Measurements from ENCODE around the gene WNT10A.

WNT10A gene

GRCh38 chr2:218910741-218911140 lies 30.1 kb downstream of the WNT10A start:
- TF ChIP-seq CTCF (conservative IDR thresholded peaks at IDR 0.05; ENCODE audit: low read length) (no peak), EZH2phosphoT487 (IDR thresholded peaks at IDR 0.05; ENCODE audit: borderline replicate concordance) (no peak)
- no peak overlapping the region for H2AFZ ChIP-seq (ENCODE audit: low read length)

GRCh38 chr2:218920504-218920903 lies 39.9 kb downstream of the WNT10A start:
- Histone ChIP-seq H3F3A (ENCODE audit: low read depth) (no peaks in the 10 kb centered on the region), H3K4me1 (ENCODE audit: insufficient read depth, low read length, poor library complexity, severe bottlenecking) (no peaks in the 10 kb centered on the region)
- no peak for TF ChIP-seq EZH2phosphoT487 (IDR thresholded peaks at IDR 0.05; ENCODE audit: borderline replicate concordance)

More at GRCh38 chr2:218910741-218911140, 30.1 kb downstream of the WNT10A start:
- H3K9me3 ChIP-seq (ENCODE audit: insufficient read depth, low read depth, low read length) = no peaks in the 10 kb centered on the region
- no peaks in the 10 kb centered on the region for H3K79me2 ChIP-seq (ENCODE audit: insufficient read depth, low read length)
- H3K4me2 ChIP-seq (ENCODE audit: low read depth, low read length, poor library complexity, severe bottlenecking) = no peak overlapping the region
- H3K27me3 ChIP-seq (ENCODE audit: insufficient read depth, low read length, poor library complexity, severe bottlenecking) = no peaks in the 10 kb centered on the region
- H3K4me3 ChIP-seq (ENCODE audit: low read length, poor library complexity, severe bottlenecking) = no peak overlapping the region
- no peaks in the 10 kb centered on the region for H3K4me1 ChIP-seq (ENCODE audit: insufficient read depth, low read length, poor library complexity, severe bottlenecking)
- H4K20me1 ChIP-seq (ENCODE audit: insufficient read depth, low read length, poor library complexity, severe bottlenecking) = no peaks in the 10 kb centered on the region
- no peaks in the 10 kb centered on the region for H3K36me3 ChIP-seq (ENCODE audit: insufficient read depth, low read length)
- no peak overlapping the region for H3K9ac ChIP-seq (ENCODE audit: low read depth, low read length, poor library complexity, severe bottlenecking)
- H3F3A ChIP-seq (ENCODE audit: low read depth) = no peaks in the 10 kb centered on the region
- H3K9me2 ChIP-seq (replicated peaks; ENCODE audit: low read depth, low read length) = no peaks in the 10 kb centered on the region

GRCh38 chr2:218924757-218925156 lies 44.1 kb downstream of the WNT10A start:
- H3K4me2 ChIP-seq (ENCODE audit: low read depth, low read length, poor library complexity, severe bottlenecking) = no peak overlapping the region
- no peaks in the 10 kb centered on the region for H3K27me3 ChIP-seq (ENCODE audit: insufficient read depth, low read length, poor library complexity, severe bottlenecking)
- no peaks in the 10 kb centered on the region for H3K79me2 ChIP-seq (ENCODE audit: insufficient read depth, low read length)
- H3K9ac ChIP-seq (ENCODE audit: low read depth, low read length, poor library complexity, severe bottlenecking) = no peak overlapping the region
- no peaks in the 10 kb centered on the region for H3K36me3 ChIP-seq (ENCODE audit: insufficient read depth, low read length)
- no peaks in the 10 kb centered on the region for H3K9me2 ChIP-seq (replicated peaks; ENCODE audit: low read depth, low read length)
- no peak for TF ChIP-seq EZH2phosphoT487 (IDR thresholded peaks at IDR 0.05; ENCODE audit: borderline replicate concordance)
- TF ChIP-seq CTCF (conservative IDR thresholded peaks at IDR 0.05; ENCODE audit: low read length) = no peak
- H3F3A ChIP-seq (ENCODE audit: low read depth) = no peaks in the 10 kb centered on the region
- H2AFZ ChIP-seq (ENCODE audit: low read length) = no peak overlapping the region
- H3K4me3 ChIP-seq (ENCODE audit: low read length, poor library complexity, severe bottlenecking) = no peak overlapping the region
- no peaks in the 10 kb centered on the region for H4K20me1 ChIP-seq (ENCODE audit: insufficient read depth, low read length, poor library complexity, severe bottlenecking)
- no peaks in the 10 kb centered on the region for H3K4me1 ChIP-seq (ENCODE audit: insufficient read depth, low read length, poor library complexity, severe bottlenecking)
- H3K9me3 ChIP-seq (ENCODE audit: insufficient read depth, low read depth, low read length) = no peaks in the 10 kb centered on the region

More at GRCh38 chr2:218920504-218920903, 39.9 kb downstream of the WNT10A start:
- Histone ChIP-seq H3K79me2 (ENCODE audit: insufficient read depth, low read length) (no peaks in the 10 kb centered on the region), H3K9me2 (replicated peaks; ENCODE audit: low read depth, low read length) (no peaks in the 10 kb centered on the region), H2AFZ (ENCODE audit: low read length) (no peak overlapping the region), H3K27me3 (ENCODE audit: insufficient read depth, low read length, poor library complexity, severe bottlenecking) (no peaks in the 10 kb centered on the region), H3K9me3 (ENCODE audit: insufficient read depth, low read depth, low read length) (no peaks in the 10 kb centered on the region), H3K36me3 (ENCODE audit: insufficient read depth, low read length) (no peaks in the 10 kb centered on the region), H4K20me1 (ENCODE audit: insufficient read depth, low read length, poor library complexity, severe bottlenecking) (no peaks in the 10 kb centered on the region), H3K9ac (ENCODE audit: low read depth, low read length, poor library complexity, severe bottlenecking) (no peak overlapping the region), H3K4me3 (ENCODE audit: low read length, poor library complexity, severe bottlenecking) (no peak overlapping the region), H3K4me2 (ENCODE audit: low read depth, low read length, poor library complexity, severe bottlenecking) (no peak overlapping the region)

- Histone ChIP-seq H2AFZ (ENCODE audit: low read length) (no peak overlapping the region), H3K4me1 (ENCODE audit: insufficient read depth, low read length, poor library complexity, severe bottlenecking) (no peaks in the 10 kb centered on the region), H3K4me2 (ENCODE audit: low read depth, low read length, poor library complexity, severe bottlenecking) (no peak overlapping the region), H3K27me3 (ENCODE audit: insufficient read depth, low read length, poor library complexity, severe bottlenecking) (no peaks in the 10 kb centered on the region), H3K9ac (ENCODE audit: low read depth, low read length, poor library complexity, severe bottlenecking) (no peak overlapping the region), H3K4me3 (ENCODE audit: low read length, poor library complexity, severe bottlenecking) (no peak overlapping the region), H3K79me2 (ENCODE audit: insufficient read depth, low read length) (no peaks in the 10 kb centered on the region), H3F3A (ENCODE audit: low read depth) (no peaks in the 10 kb centered on the region), H3K9me2 (replicated peaks; ENCODE audit: low read depth, low read length) (no peaks in the 10 kb centered on the region), H4K20me1 (ENCODE audit: insufficient read depth, low read length, poor library complexity, severe bottlenecking) (no peaks in the 10 kb centered on the region), H3K36me3 (ENCODE audit: insufficient read depth, low read length) (no peaks in the 10 kb centered on the region), H3K9me3 (ENCODE audit: insufficient read depth, low read depth, low read length) (no peaks in the 10 kb centered on the region)
- TF ChIP-seq EZH2phosphoT487 (IDR thresholded peaks at IDR 0.05; ENCODE audit: borderline replicate concordance) = no peak
- TF ChIP-seq CTCF (conservative IDR thresholded peaks at IDR 0.05; ENCODE audit: low read length) = no peak
Observed at GRCh38 chr2:218925434-218925833, 44.8 kb downstream of the WNT10A start.
